ENCODE results near the gene HS6ST3.
A peak's percentile ranks its signal among the peaks of the same experiment; 100 is the strongest.
"Not testable (repeated sequence)": the region's sequence is repeated elsewhere in the genome, so short reads cannot be mapped to it uniquely, and the experiment has no call there.

The HS6ST3 gene

DNA sequence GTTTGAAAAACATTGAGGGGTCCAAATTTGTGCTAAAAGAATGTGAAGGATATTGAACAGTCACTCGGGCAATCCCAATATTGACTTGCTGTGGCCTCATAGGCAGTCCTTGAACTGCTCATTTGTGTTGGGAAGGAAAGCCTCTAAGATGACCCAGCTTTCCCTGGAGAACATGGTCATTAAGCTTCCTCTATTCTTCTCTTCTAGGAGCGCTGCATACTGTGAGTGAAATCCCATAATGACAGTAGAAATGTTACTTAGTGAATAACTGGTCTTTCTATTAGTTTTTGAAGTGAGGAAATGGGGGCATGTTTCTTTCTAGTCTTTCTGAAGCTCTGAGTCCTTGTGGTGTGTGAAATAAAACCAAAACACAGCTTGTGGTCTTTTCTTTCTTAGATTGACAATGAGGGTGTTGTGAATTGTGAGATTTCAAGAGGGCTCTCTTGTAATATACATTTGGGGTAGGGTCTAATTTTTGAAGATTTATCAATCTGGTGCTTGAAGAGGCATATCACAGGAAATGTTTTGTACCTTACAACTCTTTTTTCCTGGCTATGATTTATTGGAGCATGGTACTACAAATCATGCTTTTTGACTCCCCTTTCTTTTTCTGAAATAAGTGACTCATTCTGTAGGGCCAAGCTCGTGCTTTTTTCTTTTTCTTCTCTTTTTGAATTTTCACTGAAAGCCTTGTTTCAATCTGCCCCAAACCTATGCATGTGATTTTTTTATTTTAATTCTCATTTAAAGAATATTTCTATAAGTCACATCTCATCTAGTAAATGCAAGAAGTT lies 653.6 kb downstream of the HS6ST3 start:
- DNase-seq: no peak

DNA sequence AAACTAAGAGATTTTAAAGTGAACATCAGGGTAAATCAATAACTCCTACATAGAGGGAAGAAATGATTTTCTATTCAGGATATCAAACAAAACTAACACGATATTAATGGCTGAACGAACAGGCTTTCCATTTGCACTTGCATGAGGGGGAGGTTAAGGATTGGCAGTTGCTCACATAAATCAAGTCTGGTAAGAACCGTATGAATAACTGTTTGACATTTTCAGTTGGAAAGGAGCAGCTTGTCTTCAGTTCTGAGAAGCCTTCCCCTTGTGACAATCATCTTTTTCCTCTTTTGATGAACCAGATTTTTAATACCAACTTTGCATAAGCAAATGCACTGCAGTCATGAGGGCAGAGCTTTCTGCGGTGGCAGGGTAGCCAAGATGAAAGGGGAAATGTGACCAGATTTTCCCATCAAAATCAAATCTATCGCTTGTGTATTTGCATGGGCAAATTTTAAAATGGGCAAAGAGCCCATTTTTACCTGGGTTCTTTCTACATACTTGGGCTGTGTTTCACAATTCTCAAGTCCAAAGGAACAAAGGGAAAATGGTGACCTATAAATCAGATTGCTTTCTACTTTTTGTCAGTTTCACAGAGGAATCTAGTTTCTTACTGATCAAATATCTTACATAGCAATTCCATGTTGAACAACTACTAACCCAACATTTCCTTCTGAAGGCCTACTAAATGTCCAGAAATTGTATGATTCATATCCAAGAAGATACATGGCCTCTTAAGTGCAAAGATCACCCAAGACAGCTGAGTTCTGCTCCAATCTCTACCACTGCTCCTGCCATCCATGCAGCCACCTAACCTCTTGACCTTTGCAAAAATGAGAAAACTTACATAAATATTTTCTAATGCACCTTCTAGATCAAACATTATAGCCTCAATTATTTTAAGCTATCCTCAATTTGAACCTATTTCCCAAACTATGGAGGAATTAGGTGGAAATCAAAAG lies 654.7 kb downstream of the HS6ST3 start:
- no peak for DNase-seq

DNA sequence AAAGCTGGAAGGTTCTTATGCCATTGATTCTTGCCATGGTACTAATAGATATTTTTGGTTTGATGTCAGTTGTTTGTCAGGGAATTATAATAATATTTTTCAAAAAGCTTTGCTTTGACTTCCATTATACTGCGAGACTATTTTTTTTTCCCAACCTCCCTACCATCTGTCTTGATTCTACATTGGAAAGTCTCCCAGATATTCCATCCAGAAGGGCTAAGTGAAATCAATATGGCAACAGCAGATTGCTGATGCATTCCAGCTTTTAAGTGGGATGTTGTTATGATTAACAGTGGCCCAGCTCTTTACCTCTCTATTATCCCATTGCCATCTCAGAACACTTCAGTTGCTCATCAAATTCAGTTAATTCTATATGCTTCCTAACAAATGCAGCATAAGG lies 657.0 kb downstream of the HS6ST3 start:
- no peak for DNase-seq

DNA sequence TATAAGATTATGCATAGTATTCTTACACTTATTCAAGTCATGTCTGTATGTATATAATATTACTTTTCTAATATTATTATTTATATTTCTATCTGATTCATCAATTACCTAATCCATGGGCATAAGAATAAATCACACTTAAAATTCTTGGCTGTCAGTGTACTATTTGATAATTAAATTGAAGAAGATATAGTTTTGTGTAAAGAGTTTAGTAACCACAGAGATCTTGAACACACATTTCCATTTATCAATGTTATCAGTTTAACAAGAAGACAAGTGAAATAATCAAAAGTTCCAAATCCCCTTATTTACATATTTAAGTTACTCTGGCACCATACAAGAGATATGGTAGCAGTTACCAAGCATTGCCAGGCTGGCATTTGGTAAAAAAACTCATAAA lies 659.9 kb downstream of the HS6ST3 start:
- DNase-seq: no peak

DNA sequence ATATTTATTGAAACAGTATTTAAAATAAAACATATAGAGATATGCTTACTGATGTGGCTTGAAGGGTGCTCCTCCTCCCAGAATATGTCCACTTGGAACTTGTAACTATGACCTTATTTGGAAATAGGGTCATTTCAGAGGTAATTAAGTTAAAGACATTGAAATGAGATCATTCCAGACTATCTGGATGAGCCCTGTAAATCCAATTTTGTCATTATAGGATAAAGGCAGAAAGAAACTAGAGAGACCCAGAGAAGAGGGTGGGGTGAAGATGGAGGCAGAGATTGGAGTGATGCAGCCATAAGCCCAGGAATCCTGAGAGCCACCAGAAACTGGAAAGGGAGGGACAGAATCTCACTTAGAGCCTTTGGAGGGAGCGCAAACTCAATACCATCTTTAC lies 661.2 kb downstream of the HS6ST3 start:
- DNase-seq: no peak

DNA sequence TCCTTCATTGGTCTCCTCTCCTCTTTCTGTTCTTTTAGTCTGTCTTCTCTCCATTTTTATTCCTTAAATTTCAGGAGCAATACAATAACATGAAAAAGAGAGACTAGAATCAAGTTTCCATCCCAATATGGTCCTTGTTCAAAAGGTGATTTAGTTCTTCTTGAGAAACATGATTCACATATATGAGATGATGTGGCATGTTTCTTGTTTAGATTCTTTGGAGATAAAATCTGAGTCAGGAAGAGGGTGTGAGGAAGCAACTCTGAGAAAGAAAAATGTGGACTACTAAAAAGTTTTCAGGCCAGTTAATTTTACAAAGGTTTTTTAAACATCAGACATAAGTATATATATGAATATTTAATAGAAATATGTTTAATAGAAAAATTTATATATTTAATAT lies 673.0 kb downstream of the HS6ST3 start:
- no peak for DNase-seq

DNA sequence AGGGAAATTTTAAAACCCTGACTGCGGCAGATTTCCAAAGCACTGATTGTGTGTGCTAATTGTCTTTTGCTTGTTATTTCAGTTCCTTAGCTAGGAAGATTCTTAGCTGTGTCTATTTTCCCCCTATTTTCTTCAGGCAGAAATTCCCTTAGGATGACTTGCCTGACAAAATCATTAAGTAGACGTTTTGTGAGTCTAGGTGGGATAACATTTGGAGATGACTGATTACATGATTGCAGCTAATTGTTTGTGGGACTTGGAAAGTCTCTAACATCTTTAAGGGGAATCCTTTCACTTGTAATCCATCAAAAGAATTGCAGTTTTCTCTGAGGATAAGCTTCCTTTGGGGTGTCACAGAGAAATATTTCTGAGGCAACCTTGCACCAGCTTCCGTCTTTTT lies 676.4 kb downstream of the HS6ST3 start:
- no peak for DNase-seq

DNA sequence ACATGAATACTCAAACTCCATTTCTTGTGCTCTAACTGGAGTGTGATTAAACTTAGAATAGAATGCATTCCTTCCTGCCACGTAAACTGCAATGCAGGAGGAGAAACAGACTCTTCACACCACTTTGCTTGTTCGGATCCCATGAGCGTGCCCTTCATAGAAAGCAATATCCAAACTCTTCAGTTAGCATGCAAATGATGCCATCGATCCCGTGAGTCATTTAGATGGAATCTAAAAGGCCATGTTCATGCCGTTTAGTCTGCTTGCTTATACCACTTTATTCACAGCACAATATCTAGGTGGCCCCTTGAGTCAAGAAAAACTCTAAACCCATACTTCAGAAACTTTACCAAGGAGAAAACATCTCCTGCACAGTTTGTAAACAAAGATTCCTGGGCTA lies 678.6 kb downstream of the HS6ST3 start:
- DNase-seq: peak; percentile 18

DNA sequence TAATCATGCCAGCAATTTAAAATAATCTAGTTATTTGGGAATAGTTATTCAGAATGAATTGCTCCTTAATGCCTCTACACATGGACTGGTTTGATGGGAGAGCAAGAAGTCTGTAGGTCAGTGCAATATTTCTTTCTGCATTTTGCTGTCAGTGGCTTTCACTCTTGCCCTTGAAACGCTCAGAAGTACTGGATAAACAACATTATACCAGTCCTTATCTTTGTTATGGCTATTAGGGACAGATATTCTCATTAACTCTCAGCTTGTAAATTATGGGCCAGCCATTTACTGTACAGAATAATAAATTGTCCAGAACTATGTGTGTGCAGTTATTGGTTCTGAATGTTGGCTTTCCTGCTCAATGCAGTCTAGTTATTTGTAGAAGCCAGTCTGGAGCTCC lies 680.0 kb downstream of the HS6ST3 start:
- no peak for DNase-seq

DNA sequence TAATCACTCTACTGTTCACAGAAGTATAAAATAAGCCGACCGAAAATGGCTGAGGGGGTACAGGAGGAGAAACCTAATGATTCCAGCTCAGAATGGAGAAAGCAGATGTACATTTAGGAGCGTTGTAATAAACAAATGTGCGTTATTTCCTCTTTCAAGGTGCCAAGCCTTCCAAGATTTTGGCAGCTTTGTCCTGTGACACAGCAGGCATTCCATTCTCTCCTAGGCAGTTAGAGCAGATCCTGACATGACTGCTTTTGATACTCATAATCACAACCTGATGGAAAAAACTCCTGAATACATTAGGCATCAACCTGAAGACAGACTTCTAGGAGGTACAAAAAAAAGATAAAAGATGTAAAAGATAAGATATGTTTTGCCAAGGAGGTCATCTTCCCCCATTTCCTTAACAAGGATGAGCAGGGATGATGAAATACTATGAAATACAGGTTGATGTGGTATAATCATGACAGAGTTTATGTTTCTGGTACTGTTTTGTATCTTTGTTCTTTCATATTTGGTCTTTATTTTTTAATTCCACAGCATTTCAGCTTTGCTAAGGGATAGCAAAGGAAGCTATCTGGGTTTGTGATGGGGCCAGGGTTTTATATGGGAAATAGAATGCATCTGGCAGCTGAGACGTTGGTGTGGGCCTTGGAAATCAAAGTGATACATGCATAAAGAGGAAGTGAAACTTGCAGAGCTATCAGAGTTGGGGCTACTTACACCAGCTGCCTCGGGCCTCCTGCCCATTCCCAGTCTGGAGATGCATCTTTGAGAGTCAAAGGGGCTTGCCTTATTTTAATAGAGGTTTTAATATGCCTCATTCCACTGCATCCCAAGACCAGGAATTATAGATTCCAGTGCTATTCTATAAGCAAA lies 681.8 kb downstream of the HS6ST3 start:
- no peak for DNase-seq

DNA sequence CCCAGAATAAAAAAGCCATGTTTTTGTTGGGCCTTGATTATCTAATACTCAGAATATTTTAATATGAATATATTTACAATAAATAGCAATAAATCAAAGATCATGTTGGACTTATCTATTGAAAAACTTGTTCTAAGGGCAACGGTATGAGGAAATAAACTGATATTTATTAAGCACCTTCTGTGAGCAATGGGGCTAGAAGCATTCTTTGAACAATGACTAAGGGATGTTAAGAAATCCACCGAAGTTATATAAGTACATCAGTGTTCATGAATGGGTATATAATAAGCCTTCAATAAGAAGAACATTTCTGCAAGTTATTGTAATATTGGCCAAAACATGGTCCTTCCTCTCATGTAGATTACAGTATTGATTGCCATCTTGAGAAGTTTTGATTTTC lies 682.5 kb downstream of the HS6ST3 start:
- DNase-seq: no peak

DNA sequence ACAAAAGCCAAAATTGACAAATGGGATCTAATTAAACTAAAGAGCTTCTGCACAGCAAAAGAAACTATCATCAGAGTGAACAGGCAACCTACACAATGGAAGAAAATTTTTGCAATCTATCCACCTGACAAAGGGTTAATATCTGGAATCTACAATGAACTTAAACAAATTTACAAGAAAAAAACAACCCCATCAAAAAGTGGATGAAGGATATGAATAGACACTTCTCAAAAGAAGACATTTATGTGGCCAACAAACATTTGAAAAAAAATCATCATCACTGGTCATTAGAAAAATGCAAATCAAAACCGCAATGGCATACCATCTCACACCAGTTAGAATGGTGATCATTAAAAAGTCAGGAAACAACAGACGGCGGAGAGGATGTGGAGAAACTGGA lies 688.4 kb downstream of the HS6ST3 start:
- DNase-seq: not testable (repeated sequence)

DNA sequence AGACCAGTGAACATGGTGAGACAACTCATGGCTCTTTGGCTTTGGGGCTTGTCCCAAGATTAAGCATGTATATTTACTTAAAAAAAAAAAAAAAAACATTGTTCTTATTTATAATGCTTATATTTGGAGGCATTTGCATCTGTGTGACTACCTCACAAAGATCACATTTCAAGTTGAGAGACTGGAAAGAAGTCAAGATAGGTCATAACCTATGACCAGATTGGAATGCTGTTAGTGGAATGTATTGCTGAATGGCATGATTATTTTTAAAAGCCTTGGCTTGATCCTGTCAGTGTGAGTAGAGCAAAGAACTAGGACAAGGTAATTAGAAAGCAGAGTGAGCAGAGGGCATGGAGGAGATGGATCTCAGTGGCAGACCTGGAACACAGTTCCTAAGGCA lies 689.8 kb downstream of the HS6ST3 start:
- DNase-seq: no peak

DNA sequence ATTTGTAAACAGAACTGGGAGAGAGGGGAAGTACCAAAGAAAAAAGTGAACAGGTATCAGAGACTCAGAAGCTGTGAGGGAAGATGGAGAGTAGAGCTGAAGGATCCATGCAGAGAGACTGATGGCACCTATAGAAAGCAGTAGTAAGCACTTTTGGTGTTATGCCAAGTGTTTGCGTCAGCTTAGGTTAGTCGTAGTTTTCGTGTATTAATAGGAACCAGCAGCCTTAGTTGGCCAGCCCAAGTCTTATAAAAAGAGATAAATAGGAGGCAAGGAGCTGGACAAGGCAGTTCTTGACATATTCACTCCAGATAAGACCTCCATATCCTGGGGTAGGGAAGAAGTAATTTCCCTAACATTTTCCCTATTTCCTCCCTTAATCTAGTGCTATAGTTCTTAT lies 690.2 kb downstream of the HS6ST3 start:
- no peak for DNase-seq

DNA sequence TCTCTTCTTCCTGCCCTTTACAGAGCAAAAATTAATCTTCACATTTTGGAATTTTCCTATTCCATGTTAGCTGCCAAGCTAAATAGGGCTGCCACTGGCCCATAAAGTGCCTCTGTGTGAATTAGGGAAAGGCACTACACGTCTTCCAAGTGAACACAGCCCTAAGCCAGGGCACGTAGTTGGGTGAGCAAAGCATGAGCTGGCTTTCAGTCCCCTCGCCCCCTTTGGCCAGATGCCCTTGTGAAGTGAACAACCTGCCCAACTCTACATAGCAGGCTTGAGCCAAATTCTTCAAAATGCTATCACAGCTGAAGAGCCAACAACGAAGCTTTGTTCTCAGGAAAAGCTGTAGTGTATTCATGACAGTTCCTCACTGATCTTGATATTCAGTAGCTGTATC lies 691.2 kb downstream of the HS6ST3 start:
- DNase-seq: no peak

DNA sequence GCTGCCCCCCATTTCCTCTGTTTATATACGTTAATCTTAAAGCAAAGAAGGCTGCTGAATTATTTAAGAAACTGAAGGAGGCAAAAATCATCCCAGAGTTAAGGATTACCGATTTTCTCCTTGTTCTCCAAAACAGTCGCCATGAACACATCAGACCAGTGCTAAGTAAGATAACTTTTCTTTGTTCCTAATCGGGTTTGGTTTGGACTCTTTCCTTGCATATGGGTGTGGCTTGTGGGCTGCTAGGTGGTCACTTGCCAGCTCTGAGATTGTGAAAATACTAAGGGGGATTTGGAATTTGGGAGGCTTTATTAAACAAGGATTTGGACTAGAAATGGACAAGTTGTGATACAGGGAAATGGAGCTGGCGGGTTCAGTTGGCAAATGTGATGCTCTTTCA lies 692.3 kb downstream of the HS6ST3 start:
- DNase-seq: no peak

DNA sequence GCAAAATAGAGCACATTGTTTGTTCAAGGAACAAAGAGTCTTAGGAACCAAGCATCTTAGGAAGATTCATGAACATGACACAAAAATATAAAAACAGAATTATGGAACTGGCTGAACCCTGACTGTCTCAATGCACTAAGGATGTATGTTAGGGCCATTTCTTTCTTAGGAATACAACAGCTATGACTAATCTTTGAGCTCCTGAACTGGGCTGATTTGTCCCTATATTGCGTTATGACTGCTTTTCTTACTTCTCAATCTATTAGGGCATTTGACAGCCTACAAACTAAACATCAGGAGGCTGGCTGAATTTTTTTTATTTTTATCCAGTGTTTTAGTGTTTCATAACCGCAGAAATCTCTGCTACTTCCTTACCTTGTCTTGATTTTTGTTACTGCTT lies 693.1 kb downstream of the HS6ST3 start:
- no peak for DNase-seq

DNA sequence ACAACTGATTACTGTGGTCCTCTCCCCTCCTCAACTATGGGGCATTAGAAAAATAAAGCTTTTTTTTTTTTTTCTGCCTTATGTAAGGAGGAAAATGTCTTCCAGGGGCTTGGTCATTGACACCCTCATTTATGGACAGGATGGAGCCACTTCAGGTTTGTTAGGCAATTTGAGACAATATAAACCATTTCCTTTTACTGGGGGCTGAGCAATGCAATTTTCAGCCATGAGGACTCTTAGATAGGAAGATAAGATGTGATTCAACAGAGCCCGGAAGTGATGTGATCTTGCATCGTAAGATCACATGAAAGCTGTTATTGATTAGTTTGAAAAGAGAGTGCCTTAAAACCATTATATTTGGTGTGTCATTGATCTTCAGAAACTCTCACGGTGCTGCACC lies 693.6 kb downstream of the HS6ST3 start:
- no peak for DNase-seq

DNA sequence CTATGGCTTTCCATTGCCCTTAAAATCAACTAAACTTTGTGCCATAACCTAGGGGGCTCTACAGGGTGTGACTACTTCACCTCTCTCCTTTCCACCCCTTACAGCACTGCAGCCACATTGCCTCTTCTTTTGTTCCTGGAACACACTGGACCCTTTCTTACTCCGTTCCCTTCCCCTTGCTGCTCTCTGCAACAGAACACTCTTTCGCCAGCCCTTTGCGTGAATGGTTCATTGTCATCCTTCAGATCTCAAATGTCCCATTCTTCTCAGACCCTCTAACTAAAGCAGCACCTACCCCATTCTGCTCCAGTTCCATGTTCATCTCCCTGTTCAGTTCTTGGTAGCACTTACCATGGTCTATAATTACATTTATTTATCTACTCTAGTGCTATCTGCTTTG lies 696.1 kb downstream of the HS6ST3 start:
- no peak for DNase-seq

DNA sequence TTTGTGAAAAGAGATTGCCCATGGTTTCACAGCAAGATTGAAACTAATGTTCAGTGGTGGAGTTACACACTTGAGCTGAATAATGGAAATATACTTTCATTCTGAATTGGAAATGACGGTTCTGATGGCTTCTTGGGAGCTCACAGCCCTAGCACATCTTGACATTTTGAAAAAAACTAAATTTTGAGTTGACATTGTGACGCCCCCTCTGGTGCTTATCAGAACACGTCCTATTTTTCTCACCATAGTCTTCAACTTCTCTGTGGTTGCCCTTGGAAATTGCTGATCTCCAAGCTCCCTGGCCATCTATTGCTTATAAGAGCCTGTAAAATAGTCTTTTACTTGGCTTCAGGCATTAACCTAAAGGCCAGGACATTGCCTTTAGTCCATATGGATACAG lies 702.3 kb downstream of the HS6ST3 start:
- DNase-seq: no peak

DNA sequence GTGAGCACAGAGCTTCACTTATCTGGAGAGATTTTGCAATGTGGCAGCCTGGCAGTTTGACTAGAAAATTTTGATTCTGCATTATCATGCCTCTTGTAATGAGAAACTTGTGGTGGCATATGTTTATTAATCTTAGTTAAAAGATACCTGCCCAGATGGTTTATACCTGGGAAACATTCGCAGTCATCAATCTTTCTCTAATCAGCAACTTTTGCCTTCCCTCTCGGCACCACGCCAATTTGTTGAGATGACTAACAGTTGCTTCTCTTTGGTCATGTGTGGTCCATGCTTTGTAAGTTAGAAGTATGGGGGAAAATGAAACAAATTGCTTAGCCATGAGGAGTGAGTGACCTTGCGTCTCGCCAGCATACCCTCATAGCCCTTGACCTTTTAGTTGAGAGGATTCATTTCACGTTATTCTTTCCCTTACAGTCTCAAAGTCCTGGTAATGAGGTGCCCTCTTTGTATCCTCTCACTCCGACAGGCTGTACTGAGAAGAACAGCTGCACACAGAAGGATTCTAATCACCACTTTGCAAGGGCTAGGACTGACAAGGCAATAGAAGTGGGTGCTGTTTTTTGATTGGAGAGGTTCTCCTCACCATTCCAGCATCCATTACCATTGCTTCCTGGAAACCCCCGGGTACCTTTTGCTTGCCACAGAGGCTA lies 703.0 kb downstream of the HS6ST3 start:
- DNase-seq: no peak

DNA sequence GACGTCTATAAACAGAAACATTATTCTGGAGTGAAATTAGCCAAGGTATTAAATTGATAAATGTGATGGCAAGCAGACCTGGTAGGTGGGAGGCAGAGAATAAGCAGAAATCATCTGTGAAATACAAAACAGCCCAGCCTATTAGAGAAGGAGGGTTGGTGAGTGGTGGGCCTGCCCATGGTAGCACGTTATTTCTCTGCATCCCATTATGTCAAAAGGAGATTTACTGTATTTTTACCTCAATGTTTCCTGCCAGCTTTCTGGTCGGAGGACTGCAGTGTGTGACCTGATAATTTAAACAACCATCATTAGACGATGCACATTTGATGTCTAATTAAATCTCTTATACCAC lies 703.5 kb downstream of the HS6ST3 start:
- no peak for DNase-seq

Measured in fibroblast of skin of back (primary cell).